HG02885 (cell line): Measurements from ENCODE around the gene MYNN.
A peak's percentile ranks its signal among the peaks of the same experiment; 100 is the strongest.

ENCODE experiments used
- ATAC-seq: cut with Tn5 transposase; IDR thresholded peaks from one replicate; pipeline ENCODE4 v1.9.1; 2021; ENCODE audit warnings: mild to moderate bottlenecking; ENCODE audit not compliant: unreplicated experiment, poor library complexity

The MYNN gene

GRCh38 chr3:169774186-169774585, 990 bp downstream of the MYNN start:
- no peak for ATAC-seq

GRCh38 chr3:169777822-169778221, 4.6 kb downstream of the MYNN start:
- no peak for ATAC-seq

- ATAC-seq, result no peak
Measured at GRCh38 chr3:169780742-169781141, 7.5 kb downstream of the MYNN start.

- ATAC-seq, result no peak
Measured at GRCh38 chr3:169781209-169781855, 8.1 kb downstream of the MYNN start.

GRCh38 chr3:169787120-169787519, 13.9 kb downstream of the MYNN start:
- no peak for ATAC-seq

- no peak for ATAC-seq
Measured at GRCh38 chr3:169787791-169788190, 14.6 kb downstream of the MYNN start.

- no peak for ATAC-seq
Measured at GRCh38 chr3:169790219-169790618, 17.0 kb downstream of the MYNN start.

GRCh38 chr3:169790687-169791429, 17.7 kb downstream of the MYNN start:
- no peak for ATAC-seq

- ATAC-seq, result no peak
Measured at GRCh38 chr3:169792359-169792758, 19.2 kb downstream of the MYNN start.

GRCh38 chr3:169804681-169805080, 31.5 kb downstream of the MYNN start:
- ATAC-seq, result no peak

GRCh38 chr3:169809230-169809795, 36.1 kb downstream of the MYNN start:
- ATAC-seq, result no peak

GRCh38 chr3:169811631-169812331, 38.6 kb downstream of the MYNN start:
- ATAC-seq, result peak; percentile 4

GRCh38 chr3:169812332-169813235, 39.4 kb downstream of the MYNN start, which contains the start of the genes LRRC34 and LRRIQ4:
Gene LRRC34 (minus strand): TSS chr3:169812904. CDS start chr3:169812548, 356 bp downstream.
Gene LRRIQ4 (plus strand): TSS chr3:169812870. CDS start chr3:169821922, 9,052 bp downstream.
- ATAC-seq, result peak; percentile 66

- no peak for ATAC-seq
Measured at GRCh38 chr3:169813278-169813677, 40.1 kb downstream of the MYNN start.

GRCh38 chr3:169813757-169814517, 40.7 kb downstream of the MYNN start:
- peak; percentile 86 for ATAC-seq

GRCh38 chr3:169815590-169816150, 42.5 kb downstream of the MYNN start:
- ATAC-seq, result no peak

- no peak for ATAC-seq
Measured at GRCh38 chr3:169818316-169818715, 45.1 kb downstream of the MYNN start.

GRCh38 chr3:169822091-169822490, 48.9 kb downstream of the MYNN start:
- ATAC-seq, result no peak

- no peak for ATAC-seq
Measured at GRCh38 chr3:169822540-169822939, 49.3 kb downstream of the MYNN start.
